ENCODE measurements around the gene TUT1. TPM values are rescaled to one million over a fixed set of nuclear protein-coding genes. Genes with fewer than 3 reads are reported as not detected.

TUT1 gene
- total RNA-seq, 1 experiment from 2014 or later, result 40.0 TPM

- H3K27me3 Mint-ChIP-seq (ENCODE audit: low read depth), result peaks cover 91% of the 10 kb centered on the region
- TF ChIP-seq STAT6 (CRISPR knock-in tag; conservative IDR thresholded peaks at IDR 0.05; ENCODE audit: low read depth) (no peak), GABPB1 (CRISPR knock-in tag; IDR thresholded peaks at IDR 0.05) (0 out of 2 replicates have a peak, but pooled peaks have one; percentile 14), SP1 (CRISPR knock-in tag; conservative IDR thresholded peaks at IDR 0.05) (peak; percentile 31; the same call in 1 of the 2 replicates)
- H3K27ac Mint-ChIP-seq, result no peak within 1 kb of the TSS
- peaks cover 44% of the 10 kb centered on the region for H3K4me1 Mint-ChIP-seq
- CTCF ChIA-PET, result interaction anchor here (0.6 to 13.3 kb wide), 9 partner anchors 10 to 152 kb away, joined by 3 to 552 read pairs (median 4); partner anchors contain the start of gene SCGB1A1
- H3K4me3 Mint-ChIP-seq, result peak within 1 kb of the TSS; percentile 82
- ATAC-seq, result peak; percentile 11
- POLR2A ChIA-PET, result interaction anchor here (0.5 to 2.2 kb wide), 9 partner anchors 14 to 934 kb away, joined by 3 to 6 read pairs (median 4); partner anchors contain the start of gene MTA2
- H3K36me3 Mint-ChIP-seq, result no peaks in the 10 kb centered on the region
- no peaks in the 10 kb centered on the region for H3K9me3 Mint-ChIP-seq
- DNase-seq (ENCODE audit: low spot score), result peak; percentile 73
These were observed 44.9 kb downstream of the TUT1 start, which contains the start of gene AHNAK for GRCh38 chr11:62546244-62546928. TSS of gene AHNAK (minus strand) at chr11:62546806. CDS start at chr11:62536098, 10,708 bp downstream.

- ATAC-seq, result peak; percentile 48
- peak; percentile 80 for DNase-seq (ENCODE audit: low spot score)
- Mint-ChIP-seq H3K4me1 (peaks cover 43% of the 10 kb centered on the region), H3K36me3 (no peaks in the 10 kb centered on the region), H3K27ac (no peak overlapping the region), H3K9me3 (no peaks in the 10 kb centered on the region), H3K27me3 (ENCODE audit: low read depth) (peaks cover 92% of the 10 kb centered on the region), H3K4me3 (peak overlapping the region; percentile 82)
- ChIA-PET POLR2A (interaction anchor here (0.7 to 2.2 kb wide), 9 partner anchors 15 to 151 kb away, joined by 3 to 6 read pairs (median 5); partner anchors contain the start of genes C11orf98, CSKMT, EEF1G and TUT1), CTCF (interaction anchor here (1.0 to 13.3 kb wide), 9 partner anchors 11 to 151 kb away, joined by 3 to 552 read pairs (median 85); partner anchors contain the start of genes EML3 and SCGB1A1)
- TF ChIP-seq ZNF281 (CRISPR knock-in tag; IDR thresholded peaks at IDR 0.05) (no peak), OVOL2 (CRISPR knock-in tag; IDR thresholded peaks at IDR 0.05; ENCODE audit: borderline replicate concordance) (no peak), TCF7 (CRISPR knock-in tag; IDR thresholded peaks at IDR 0.05; ENCODE audit: low read depth) (no peak), NR3C1 (CRISPR knock-in tag; conservative IDR thresholded peaks at IDR 0.05; ENCODE audit: low read depth) (no peak), NFYB (CRISPR knock-in tag; conservative IDR thresholded peaks at IDR 0.05; ENCODE audit: low read depth) (no peak), JUN (CRISPR knock-in tag; IDR thresholded peaks at IDR 0.05) (no peak; the same call in 1 of the 2 replicates), NFE2L1 (CRISPR knock-in tag; IDR thresholded peaks at IDR 0.05) (0 out of 2 replicates have a peak, but pooled peaks have one; percentile 31), MXD4 (CRISPR knock-in tag; IDR thresholded peaks at IDR 0.05; ENCODE audit: borderline replicate concordance) (no peak), GABPB1 (CRISPR knock-in tag; IDR thresholded peaks at IDR 0.05) (no peak), ZNF219 (CRISPR knock-in tag; IDR thresholded peaks at IDR 0.05; ENCODE audit: borderline replicate concordance) (0 out of 2 replicates have a peak, but pooled peaks have one; percentile 54), HMGXB4 (CRISPR knock-in tag; IDR thresholded peaks at IDR 0.05) (no peak), MYBL2 (CRISPR knock-in tag; IDR thresholded peaks at IDR 0.05) (no peak), RORB (CRISPR knock-in tag; IDR thresholded peaks at IDR 0.05) (no peak), CTCF (IDR thresholded peaks at IDR 0.05) (no peak), ZNF416 (CRISPR knock-in tag; IDR thresholded peaks at IDR 0.05) (no peak), AR (CRISPR knock-in tag; IDR thresholded peaks at IDR 0.05) (no peak)
These were observed 45.7 kb downstream of the TUT1 start for GRCh38 chr11:62545437-62546243.
